GM19193 (cell line): ENCODE results near the gene THAP7.

Source experiments
- POLR2A ChIP-seq: IDR thresholded peaks from 4 replicates; pipeline ENCODE4 v1.6.1; 2011; ENCODE audit not compliant: insufficient read depth, insufficient read length; ENCODE audit errors: extremely low read depth

Gene THAP7

DNA sequence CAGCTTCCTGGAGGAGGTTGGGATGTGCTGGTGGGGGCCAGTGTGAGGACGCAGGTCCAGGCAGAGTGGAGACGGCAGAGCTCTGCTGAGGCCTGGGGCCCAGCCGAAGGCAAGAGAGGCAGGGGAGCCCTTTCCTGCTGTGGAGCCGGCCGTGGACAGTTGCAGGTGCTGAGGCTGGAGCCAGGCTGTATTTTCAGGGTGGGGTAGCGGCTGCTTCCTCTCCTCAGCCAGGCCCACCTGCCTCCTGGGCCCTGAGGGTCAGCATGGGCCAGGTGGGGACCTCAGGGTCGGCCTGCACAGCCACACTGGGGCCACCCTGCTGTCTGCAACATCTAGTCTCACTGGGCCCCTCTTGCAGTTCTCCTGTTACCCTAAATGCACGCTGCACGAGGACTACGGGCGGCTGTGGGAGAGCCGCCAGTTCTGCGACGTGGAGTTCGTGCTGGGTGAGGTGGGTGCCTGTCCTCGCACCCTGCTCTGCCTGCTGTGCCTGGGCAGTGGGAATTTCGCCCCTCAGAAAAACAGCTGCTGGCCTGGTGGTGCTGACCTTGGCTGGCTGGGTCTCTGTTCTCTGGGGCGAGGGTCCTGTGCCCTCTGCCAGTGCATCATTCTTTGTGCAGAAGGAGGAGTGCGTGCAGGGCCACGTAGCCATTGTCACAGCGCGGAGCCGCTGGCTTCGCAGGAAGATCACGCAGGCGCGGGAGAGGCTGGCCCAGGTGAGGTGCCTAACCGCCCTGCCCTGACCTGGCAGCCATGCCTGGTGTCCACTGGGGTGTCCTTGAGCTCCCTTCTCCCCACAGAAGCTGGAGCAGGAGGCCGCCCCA is 8.4 kb downstream of the THAP7 start:
- TF ChIP-seq POLR2A, result no peak

GRCh38 chr22:20992456-20993303 is 9.2 kb downstream of the THAP7 start:
- no peak for TF ChIP-seq POLR2A

- no peak for TF ChIP-seq POLR2A
Measured at GRCh38 chr22:20992056-20992442, 9.9 kb downstream of the THAP7 start.

DNA sequence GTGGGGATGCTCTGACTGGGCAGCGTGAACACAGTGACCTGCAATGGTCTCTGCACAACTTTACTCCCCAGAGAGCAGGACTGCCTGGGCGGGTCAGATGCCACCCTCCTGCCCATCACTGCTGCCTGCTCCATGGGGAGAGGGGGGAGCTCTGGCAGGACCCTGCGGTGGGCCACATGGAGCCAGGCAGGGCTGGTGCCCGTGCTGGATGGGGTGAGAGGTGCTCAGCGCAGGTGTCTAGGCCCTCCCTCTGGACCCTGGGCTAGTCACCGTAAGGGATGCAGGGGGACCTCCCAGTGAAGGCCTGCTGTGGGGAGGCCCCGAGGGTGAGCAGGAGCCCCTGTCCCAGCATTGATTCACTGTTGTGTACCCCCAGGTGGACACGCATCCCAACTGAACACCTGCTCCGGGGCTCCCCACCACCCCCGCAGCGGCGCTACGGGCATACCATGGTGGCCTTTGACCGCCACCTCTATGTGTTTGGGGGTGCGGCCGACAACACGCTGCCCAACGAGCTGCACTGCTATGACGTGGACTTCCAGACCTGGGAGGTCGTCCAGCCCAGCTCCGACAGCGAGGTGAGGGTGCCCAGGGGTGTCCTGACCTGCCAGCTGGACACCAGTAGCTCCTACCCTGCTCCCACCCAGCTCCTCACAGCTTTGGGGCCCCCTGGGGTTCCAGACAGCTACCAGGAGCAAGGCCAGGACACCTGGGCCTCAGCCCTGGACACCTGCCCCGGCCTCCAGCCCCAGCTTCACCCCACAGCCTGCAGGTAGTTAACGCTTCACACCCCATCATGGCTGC is 10.5 kb downstream of the THAP7 start:
- peak; percentile 4 for TF ChIP-seq POLR2A

GRCh38 chr22:20990184-20991180 is 11.4 kb downstream of the THAP7 start:
- TF ChIP-seq POLR2A, result no peak

- TF ChIP-seq POLR2A, result no peak
Measured at GRCh38 chr22:20989323-20990138, 12.4 kb downstream of the THAP7 start.

DNA sequence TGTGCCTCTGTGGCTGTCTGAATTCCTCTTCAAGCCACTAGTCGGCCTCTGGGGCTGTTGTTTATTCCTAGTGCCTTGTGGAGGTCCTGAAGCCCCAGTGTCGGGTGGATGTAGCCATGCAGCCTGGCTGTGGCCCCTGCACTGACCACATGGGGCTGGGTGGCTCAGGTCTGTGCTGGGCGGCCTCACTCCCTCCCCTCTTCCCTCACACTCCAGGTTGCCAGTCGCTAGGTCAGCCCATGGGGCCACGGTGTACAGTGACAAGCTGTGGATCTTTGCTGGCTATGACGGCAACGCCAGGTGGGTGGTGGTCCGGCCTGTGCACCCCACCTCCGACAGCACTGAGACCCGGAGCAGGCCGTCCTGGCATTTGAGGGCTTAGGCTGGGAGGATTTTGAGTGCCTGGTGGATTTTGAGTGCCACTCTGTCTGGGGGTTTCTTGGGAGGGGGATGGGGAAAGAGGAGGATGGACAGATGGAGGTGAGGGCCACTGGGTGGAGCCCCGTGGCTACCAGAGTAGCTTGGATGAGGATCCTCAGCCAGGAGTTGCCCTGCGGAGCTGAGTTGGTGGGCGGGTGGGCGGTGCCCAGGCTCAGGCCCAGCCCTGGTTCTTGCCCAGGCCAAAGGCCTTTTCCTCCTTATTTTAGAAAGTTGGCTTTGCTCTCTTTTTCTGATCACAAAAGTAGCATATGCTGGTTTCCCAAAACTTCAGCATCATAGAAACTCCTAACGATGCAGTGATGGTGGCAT is 13.2 kb downstream of the THAP7 start:
- no peak for TF ChIP-seq POLR2A

- TF ChIP-seq POLR2A, result no peak
Measured at GRCh38 chr22:20987375-20987774, 14.5 kb downstream of the THAP7 start.

- no peak for TF ChIP-seq POLR2A
Measured at GRCh38 chr22:20986365-20986764, 15.6 kb downstream of the THAP7 start.

DNA sequence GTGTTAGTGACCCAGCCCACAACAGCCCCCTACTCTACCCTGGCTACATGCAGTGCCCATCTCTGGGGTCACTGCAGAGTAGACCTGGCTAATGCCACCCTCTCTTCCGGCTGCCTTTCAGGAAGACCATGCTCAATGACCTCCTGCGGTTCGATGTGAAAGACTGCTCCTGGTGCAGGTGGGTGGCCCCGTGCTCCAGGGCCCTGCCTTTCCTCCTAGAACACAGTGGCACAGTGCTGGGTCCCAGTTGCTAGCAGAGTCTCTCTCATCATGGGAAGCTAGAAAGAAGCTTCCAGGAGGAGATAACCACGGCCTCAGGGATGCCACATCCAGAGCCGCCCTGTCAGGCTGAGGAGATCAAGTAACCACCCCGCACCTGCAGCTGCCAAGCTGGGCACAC is 16.2 kb downstream of the THAP7 start:
- TF ChIP-seq POLR2A, result no peak

DNA sequence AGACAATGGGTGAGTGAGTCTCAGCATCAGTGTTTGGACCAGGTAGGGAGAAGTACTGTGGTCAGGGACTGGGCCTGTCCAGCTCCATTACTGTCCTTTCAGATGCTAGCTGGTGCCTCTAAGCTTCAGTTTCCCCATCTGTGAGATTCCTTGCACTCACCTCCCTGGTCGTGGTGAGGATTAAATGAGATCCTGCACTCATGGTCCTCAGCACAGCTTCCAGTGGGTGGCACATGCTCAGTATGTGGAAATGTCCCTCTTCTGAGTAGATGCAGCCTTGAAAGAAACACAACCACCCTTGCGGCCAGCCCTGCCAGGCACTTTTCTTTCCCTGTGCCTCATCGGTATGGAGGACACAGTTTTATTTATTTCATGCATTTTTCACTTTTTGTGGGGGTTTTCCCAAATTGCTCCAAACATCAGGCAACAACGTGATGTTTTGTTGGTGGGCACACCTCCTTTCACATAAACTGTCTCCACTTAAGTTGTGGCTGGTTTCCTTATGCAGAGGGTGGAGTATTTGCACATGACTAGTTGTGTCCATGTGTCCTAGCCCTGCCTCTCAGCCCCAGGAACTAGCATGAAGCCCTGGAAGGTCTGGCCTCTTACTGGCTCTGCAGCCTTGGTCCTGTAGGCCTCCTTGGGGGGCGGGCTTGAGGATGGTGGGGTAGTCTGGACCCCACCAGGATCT is 18.7 kb downstream of the THAP7 start:
- TF ChIP-seq POLR2A, result no peak

DNA sequence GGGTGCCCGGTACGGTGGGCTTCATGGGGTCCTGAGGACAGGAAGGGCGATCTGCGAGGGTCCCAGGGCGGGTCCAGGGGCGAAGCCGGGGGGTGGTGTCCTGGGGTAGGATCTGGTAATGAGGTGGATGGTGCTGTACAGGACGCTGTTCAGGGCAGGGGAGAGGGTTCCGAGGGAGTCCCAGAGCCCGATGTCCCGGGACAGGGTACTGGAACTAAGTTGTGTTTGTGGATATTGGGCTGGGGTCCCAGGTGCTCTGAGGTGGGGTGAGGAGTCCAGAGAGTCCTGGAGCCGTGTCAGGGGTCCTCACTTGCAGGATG is 19.4 kb downstream of the THAP7 start:
- no peak for TF ChIP-seq POLR2A
